GM19397 (cell line): ENCODE data around the gene RNF213.

Source experiments
- ATAC-seq: cut with Tn5 transposase; IDR thresholded peaks from one replicate; pipeline ENCODE4 v1.9.1; 2021; ENCODE audit warnings: mild to moderate bottlenecking, moderate library complexity; ENCODE audit not compliant: unreplicated experiment

Gene RNF213

DNA sequence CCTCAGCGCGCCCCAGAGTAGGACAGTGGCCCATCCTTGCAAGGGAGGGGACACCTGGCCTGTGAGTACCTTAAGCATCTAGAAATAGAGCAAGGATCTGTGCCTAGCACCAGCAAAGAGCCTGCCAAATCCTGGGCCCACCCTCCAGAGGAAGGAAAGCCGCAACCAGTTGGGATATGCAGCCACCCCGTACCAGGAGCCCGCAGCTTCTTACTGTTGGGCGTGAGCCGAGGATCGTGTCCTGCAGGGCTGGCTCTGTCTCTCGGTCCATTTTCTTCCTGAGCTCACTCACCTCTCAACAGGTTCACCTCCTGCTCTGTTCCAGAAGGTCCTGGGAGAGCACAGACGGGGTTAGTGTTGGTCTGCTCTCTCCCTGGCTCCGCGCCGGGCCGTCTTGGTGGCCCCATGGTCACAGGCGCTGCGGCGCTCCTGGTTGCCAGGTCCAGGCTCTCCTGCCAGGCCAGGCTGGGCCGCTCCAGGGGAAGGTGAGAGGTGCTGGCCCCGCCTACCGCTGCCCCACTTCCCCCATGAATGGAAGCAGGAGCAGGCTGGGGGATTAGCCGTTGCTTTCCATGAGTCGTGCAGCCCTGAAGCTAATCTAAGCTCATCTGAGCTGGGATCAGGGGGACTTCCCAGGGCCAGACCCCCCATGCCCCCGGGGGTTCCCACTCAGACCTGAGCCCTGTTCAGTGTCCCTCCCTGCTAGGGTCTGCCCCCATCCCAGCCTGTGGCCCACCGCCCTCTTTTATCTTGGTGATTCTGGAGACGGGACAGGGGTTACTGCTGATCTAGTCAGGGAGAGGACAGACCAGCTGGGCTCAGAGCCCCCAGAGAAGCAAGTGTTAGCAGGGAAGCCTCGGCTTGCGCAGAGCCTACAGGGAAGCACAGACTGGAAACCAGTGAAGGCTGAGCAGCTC lies 167.0 kb downstream of the RNF213 start:
- ATAC-seq, result no peak

DNA sequence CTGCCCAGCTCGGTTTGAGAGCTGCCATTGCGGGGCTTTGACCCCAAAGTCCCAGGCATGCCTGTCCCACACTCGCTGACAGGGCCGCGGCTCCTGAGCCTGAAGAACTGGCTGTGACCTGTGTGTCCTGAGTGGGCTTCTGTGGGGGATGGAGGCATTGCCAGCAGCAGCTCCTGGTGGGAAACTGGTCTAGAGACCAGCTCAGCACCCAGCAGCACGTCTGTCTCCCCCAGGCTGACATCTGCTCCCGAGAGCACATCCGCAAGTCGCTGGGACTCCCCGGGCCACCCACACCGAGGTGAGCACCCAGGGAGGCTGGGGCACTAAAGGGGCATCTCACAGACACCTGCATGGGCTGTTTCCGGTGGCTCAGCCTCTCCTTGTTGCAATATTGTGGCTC lies 167.7 kb downstream of the RNF213 start:
- no peak for ATAC-seq

DNA sequence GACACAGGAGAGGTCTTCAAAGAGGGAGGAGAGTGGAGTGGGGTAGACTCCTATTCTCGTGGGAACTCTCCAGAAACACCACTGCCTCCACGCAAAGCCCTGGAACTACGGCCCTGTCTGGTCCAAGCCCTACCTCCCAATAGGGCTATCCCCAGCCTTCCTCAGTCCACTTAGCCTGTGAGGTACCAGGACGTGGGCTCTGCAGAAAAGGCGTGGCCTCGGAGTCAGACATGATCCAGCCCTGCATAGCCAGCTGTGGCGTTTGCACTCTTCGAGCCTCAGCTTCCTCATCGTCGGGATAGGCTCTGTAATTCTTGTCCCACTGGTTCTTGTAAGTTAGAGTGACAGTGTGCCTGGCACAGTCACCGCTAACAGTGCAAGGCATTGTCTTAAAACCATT lies 168.1 kb downstream of the RNF213 start:
- no peak for ATAC-seq

DNA sequence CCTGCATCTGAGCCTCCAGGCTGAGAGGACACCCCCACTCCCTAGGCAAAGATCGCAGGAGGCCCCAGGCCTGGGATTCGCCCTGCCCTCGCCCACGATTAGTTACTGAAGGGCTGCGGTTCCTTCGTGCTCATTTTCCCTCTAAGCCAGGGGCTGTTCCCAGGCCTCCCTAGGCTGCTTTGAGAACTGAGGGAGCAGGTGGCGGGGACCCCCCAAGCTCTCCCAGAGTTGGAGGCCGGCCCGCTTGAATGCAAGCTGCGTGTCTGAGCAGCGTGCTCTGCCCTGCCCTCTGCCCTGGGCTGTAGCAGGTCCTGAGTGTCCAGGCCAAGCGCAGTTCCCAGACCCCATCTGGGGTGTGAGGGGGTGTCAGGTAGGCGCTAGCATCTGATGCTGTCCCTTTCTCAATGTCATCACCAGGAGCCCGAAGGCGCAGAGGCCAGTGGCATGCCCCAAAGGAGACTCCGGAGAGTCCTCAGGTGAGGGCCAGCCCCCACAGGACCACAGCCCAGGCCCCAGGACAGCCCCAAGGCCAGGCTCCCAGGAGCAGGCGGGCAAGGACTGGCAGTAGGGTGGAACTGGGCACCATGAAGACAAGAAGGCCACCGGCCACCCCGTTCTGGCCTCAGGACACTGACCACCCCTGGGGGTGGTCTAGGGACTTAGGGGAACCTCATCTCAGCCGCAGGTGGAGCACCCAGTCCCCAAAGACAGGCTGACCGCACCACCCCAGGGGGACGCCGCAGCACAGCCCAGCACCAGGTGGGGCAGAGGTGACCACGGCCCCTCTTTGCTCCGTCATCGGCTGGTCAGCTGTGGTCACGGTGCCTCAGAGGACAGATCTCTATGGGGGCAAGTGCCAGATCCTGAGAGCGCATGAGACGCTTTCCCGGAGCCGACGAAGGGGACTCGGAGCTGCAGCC lies 169.0 kb downstream of the RNF213 start:
- no peak for ATAC-seq

DNA sequence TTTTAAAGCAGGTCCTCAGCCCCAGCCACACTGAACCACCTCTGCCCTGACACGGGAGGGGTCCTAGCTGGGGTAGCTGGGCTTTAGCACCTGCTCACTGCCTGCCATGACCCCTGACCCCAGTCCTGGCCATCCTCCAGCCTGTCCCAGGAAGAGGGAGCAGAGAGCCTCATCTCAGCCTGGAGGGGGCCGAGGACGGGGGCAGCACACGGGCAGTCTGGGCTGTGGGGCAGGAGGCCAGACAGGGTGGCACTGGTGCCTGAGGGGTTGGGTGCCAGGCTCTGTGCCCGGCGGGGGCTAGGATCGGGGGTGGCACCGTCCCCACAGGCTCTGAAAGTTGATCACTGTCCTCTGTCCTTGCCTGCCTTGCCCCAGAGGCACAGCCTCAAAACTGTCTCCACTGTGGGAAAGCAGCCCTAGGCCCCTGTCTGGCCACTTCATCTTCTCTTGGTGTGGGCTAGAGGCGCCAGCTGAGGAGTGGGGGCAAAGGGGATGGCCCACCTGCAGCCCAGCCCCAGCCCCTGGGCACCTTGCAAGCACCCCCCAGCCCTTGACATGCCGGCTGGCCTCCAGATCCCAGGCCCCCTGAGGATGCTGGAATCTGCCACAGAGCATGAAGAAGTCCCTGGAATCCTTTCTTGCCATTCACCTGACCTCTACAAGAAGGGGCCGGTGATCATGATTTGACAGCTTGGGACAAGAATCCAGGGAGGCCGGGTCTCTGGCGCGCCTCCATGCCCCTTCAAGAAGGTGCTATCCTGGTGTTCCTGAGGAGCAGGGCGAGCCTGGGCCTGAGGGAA lies 170.0 kb downstream of the RNF213 start:
- ATAC-seq, result no peak

DNA sequence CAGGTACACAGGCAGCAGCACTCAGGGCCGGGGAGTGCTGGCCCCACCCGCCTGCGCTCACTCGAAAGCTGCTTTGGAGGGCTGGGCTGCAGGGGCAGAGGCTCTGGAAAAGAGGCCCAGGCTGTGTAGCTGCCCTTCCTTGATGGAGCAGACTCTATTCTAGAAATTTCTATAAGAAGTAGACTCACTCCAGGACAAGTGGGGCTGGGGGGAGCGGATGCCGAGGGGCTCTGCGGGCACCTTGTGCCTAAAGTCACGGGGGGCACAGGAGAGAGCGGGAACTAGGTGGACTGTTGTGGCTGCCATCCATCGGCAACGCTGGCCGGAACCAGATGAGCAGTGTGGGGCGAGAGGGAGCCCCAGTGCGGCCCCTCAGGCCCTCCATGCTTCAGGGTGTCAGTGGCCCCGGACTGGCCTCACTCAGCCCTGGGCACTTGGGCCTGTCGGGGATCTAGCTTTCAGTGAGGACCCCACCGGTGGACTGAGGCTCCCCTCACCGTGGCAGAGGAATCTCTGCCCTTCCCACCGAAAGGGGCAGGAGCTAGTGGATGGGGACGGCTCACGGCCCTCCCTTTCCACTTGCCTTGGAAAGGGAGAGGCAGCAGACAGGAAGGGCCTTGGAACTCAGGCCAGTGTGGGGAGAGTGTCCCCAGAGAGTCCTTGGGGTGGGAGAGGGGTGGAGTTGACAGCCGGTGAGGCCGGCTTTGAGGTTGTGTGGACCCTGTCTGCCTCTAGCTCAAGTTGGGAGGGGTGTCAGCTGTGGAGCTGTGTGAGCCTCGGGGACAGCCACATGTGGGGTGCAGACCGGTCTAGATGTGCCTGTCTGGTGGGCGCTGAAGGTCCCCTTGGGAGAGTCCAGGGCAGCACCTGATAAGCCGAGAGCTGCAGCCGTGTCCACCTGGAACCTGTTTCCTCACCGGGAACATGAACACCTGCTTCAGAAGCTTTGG lies 170.9 kb downstream of the RNF213 start:
- ATAC-seq, result no peak

DNA sequence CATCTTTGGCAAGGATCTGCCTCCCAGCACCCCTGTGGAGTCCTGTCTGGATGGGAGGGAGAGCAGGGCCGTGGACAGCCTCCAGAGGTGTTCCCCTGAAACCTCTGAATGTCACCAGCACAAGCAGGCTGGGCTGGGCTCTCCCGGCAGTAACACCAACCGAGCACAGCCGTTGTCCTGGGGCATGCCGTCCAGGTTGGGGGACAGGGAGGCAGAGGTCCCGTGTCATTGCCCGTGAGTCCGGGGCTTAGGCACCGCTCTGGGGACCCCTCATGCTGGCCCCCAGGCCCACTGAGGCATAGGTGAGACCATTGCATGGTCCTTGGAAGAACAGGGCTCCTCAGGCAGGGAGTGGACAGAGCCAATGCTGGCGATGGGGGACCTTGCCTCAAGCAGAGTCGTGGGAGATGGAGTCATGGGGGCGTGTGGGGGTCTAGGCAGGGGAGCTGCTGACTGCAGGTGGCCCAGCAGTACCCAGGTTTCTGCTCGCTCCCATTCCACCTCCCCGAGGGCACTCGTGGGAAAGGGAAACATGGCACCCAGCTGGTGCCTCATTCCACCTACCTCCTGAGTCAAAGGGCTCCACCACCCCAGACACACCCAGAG lies 171.8 kb downstream of the RNF213 start:
- no peak for ATAC-seq

DNA sequence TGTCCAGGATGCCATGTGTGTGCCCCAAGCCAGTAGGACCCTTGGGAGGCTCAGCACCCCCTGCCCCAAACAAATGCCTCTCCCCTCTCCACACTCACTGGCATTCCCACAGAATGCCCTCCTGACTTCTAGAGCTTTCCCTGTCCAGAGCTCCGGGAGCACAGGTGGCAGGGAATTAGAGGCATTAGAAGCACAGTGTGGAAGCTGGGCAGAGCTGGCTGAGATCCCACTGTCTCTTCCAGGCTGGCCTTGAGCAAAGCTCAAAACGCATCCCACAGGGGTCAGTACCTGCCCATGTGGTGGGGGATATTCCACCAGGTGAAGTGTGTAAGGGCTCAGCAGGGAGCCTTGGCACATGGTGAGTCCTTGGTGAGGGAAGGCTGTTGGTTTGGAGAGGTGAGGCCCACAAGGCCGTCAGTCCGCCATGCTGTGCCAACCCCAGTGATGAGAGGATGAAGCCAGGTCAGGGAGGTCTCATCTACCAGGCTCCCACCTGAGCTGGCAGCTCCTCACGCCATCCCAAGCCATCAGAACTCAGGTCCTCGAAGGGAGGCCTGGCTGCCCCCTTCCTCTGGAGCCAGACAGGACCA lies 172.4 kb downstream of the RNF213 start:
- ATAC-seq, result no peak

DNA sequence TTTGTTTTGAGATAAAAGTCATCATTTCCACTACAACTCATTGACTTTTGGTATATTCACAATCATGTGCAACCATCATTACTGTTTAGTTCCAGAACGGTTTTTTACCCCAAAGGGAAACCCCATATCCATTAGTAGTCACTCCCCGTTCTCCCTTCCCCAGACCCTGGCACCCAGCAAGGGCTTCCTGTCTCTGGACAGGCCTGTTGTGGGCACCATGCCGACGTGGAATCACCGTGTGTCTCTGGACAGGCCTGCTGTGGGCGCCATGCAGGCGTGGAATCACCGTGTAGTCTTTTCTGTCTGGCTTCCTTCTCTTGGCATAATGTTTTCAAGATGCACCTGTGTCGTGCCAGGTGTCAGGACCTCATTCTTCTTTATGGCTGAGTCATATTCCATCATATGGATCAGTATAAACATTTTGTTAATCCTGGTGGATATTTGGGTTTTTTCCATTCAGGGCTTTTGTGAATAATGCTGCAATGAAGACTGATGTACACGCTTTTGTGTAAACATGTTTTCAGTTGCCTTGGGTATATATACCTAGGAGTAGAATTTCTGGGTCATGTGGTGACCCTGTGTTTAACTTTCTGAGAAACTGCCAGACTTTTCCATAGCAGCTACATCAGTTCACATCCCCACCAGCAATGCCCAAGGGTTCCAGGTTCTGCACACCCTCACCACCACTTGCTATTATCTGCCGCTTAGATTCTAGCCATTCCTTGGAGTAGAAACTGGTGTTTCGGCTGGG lies 173.4 kb downstream of the RNF213 start:
- ATAC-seq, result no peak

DNA sequence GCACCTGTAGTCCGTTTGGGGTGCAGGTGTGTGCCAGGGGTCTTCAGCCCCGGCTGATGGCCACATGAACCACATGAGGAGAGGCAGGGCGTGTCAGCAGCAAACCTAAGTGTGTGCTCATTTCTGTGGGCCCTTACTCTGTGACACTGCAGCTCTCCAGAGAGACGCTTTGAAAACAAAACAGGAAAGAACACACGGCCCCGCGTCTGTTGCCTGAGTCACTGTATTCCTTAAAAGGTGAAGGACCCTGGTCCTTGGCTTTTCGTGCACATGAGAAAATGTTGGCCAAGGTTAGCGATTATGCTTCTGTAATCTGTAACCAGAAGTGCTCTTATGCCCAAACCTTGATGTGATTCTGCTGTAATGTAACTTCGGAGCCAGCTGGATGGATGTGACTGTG lies 176.9 kb downstream of the RNF213 start:
- no peak for ATAC-seq

DNA sequence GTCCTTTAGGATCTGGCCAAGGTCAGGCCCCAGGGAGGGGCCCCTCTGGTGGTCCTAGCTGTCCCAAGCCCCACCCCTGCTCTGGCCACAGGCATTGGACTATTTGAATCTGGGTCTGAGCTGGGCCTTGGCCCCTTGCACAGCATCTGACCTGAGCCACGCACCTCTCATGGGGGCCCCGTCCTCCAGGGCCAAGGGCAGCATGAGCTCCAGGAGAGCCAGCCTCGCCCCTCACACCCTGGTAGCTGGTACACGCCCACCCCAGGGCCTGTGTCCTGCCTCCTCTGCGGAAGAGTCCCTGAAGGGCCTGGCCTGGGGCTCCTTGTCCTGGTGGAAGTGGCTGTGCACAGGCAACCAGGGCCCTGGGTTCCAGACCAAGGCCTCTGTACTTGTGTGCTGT lies 178.2 kb downstream of the RNF213 start:
- ATAC-seq, result no peak

DNA sequence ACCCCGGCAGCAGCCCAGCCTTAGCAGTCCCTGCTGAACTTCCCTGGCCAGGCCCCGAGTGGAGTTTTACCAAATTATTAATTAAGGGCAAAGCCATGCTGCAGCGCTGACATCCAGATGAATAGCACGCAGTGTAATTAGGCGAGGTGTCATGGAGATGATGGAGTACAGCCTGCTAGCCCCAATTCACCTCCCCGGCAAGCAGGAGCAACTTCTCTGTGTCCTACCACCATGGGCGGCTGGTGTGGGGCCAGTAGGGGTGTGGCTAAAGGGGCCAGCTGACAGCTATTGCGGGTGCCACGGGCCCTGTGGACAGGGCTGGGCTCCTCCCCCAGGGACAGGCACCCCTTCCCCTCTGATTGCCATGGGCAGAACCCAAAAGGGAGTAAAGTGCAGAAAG lies 178.8 kb downstream of the RNF213 start:
- no peak for ATAC-seq

DNA sequence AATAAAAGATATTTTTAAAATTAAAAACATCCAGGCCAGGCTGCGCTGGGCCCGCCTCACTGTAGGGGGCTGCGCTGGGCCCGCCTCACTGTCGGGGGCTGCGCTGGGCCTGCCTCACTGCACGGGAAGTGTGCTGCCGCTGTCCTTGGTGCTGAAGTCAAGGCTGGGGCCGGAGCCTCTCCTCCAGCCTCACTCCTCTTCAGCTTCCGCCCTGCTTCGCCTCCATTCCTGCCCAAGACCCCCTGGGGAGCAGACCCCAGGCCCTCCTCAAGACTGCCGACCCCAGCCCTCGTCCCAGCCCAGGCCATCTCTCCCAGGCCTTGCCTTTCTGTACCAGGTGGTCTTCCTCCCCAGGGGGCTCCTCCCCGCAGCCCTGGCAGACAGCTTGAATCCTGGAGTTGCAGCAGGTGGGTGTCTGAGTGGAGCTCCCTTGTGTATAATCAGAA lies 180.5 kb downstream of the RNF213 start:
- no peak for ATAC-seq

DNA sequence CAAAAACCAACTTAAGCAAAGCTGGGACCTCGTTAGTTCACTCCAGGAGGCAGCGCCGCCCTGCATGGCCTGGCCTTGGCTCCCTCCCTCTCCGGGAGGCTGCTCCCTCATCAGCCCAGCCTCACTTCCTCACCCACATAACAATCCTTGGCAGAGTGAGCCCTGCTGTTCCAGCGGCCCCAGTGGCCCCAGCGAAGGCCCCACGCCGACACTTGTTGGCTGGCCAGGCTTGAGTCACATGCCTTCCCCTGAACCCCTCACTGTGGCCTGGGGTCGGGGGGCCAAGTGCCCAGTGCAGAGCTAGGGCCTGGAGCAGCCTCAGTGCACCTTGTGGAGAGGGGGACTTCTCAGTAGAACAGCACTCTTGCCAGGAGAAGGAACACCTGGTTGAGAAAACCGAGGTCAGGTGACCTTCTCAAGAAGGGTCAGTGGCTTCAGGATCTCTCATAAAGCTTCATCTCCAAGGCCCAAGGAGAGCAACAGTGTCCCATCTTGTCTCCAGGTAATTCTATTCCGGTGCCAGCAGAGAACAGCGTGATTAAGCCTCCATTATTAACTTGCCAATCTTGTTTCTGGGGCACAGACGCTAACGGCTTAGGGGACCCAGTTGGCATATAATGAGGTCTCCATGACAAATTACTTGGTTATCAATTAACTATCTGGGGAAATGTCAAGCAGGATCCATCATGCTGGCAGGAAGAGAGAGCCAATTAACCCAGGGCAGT lies 181.1 kb downstream of the RNF213 start:
- no peak for ATAC-seq

DNA sequence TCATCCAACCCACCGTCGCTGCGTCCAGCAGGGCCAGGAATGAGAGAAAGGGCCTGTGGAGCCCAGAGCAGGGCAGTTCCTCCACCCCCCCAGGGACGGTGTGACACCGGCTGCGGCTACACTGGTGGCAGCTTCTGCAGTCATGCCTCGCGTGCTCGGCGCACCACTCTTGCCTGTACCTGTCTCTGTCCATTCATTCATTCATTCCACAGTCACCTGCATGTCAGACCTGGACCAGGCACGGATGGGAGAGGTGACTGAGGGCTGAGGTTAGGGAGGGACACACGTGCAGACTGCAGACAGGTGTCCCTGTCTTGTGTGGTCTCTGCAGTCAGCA lies 181.6 kb downstream of the RNF213 start:
- no peak for ATAC-seq

DNA sequence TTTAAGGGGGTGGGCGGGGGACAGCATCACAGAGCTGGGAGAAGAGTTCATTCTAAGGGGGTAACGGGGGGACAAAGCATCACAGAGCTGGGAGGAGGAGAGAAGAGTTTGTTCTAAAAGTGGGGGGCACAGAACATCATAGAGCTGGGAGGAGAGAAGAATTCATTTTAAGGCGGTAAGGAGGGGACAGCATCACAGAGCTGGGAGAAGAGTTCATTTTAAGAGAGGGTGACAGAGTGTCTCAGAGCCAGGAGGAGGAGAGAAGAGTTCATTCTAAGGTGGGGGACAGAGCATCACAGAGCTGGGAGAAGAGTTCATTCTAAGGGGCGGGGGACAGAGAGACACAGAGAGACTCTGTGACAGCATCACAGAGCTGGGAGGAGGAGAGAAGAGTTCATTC lies 182.1 kb downstream of the RNF213 start:
- ATAC-seq, result no peak

DNA sequence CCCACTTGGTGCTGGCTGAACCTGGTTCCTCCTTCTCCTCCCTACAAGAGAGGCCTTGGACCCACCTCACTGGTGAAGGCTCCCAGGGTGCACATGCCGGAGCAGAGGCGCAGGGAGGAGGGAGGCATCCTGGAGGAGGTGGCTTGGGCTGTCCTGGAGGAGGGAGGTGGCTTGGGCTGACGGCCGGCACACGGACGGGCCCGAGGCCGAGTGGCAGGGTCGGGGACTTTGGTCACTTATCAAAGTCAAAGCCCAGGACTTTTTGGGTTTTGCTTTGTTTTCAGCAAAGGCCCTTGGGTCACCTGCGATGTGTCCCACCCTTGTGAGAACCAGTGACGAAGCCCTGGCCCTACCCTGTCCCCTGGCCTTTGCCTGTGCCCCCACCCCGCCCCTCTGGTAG lies 182.8 kb downstream of the RNF213 start:
- ATAC-seq, result no peak
